Breast epithelium (tissue), 4 donors: Measurements from ENCODE around the gene RASEF. TPM values are rescaled to one million over a fixed set of nuclear protein-coding genes. Genes with fewer than 3 reads are reported as not detected.

ENCODE experiments used
- DNase-seq, 2 donors: peaks; one replicate each; pipeline ENCODE4 v3.0.0-alpha.2; 2019; ENCODE audit warnings: low spot score in 2 of 2
- H3K27ac ChIP-seq, 2 donors: fragments of 200-600 bp; sonication (generic) in 1 of 2; one replicate each; pipeline ENCODE4 v1.5.1; 2016 to 2019; ENCODE audit warnings: mild to moderate bottlenecking in 1 of 2
- H3K27me3 ChIP-seq, 2 donors: fragments of 200-600 bp; sonication (generic) in 1 of 2; one replicate each; pipeline versions ENCODE4 v1.5.1 to v1.6.0; 2017 to 2019; ENCODE audit warnings: control low read depth in 1 of 2, mild to moderate bottlenecking in 1 of 2
- H3K36me3 ChIP-seq: fragments of 200-600 bp; one replicate; pipeline ENCODE4 v1.5.1; 2019
- H3K4me1 ChIP-seq, 2 donors: fragments of 200-600 bp; sonication (generic); one replicate each; pipeline ENCODE4 v1.5.1; 2016 to 2019; ENCODE audit warnings: control low read depth in 1 of 2
- H3K4me3 ChIP-seq, 3 donors: fragments of 200-600 bp; sonication (generic); 1 replicate in 2 of 3; 2 replicates in 1 of 3; pipeline ENCODE4 v1.5.1; 2016 to 2019; ENCODE audit warnings: mild to moderate bottlenecking in 3 of 3, moderate library complexity in 2 of 3
- H3K9me3 ChIP-seq, 2 donors: fragments of 200-600 bp; sonication (generic) in 1 of 2; one replicate each; pipeline ENCODE4 v1.5.1; 2016 to 2019; ENCODE audit warnings: control low read depth in 1 of 2
- POLR2A ChIP-seq: fragments of 450-650 bp; IDR thresholded peaks from one replicate; pipeline ENCODE4 v1.6.1; 2016; ENCODE audit warnings: antibody characterized with exemption, mild to moderate bottlenecking, moderate library complexity
- POLR2AphosphoS5 ChIP-seq, 3 donors: sonication (generic); formaldehyde crosslinking; IDR thresholded peaks; one replicate each; pipeline ENCODE4 v1.6.1; 2017; ENCODE audit warnings: antibody characterized with exemption in 3 of 3
- intact Hi-C: fragments of 100-400 bp; cut with DNase I; formaldehyde crosslinking; loops from one replicate; pipeline ENCODE4 v1.15.1; 2023; ENCODE audit warnings: low total_unique reads
- total RNA-seq, 3 donors: library from RNA; depleted of rRNA; stranded (reverse); fragments of >200 nt; gene quantifications; one replicate each; pipeline ENCODE4 v1.1.0, GENCODE V29; 2016
- TF ChIP-seq, protein P1 (sequence below), 3 donors: fragments of 450-650 bp; IDR thresholded peaks; one replicate each; pipeline ENCODE4 v1.5.1; 2016 to 2017; ENCODE audit warnings: antibody characterized with exemption in 3 of 3, mild to moderate bottlenecking in 3 of 3, moderate library complexity in 3 of 3

Gene RASEF
- total RNA-seq, 3 donors from 2014 or later = 39.3 to 50.1 TPM; not detected in 1

DNA sequence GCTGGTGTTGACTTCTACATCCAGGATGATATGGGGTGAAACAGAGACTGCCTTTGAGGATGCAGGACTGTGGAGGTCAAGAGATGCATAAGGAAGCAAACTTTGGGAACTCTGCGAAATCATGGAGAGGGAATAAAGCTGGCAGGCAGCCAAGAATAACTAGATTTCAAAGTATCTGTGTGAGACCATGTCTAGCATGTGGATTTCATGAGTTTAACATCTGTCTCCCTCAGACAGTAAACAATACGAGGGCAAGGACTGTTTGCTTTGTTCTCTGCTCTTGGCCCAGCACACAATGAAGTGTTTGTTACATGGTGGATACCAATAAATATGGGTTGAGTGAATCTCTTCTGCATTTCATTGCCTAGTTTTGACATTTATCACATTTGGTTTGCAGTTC lies 71.3 kb downstream of the RASEF start:
- Histone ChIP-seq H3K27ac (no peak overlapping the region), H3K4me1 (no peaks in the 10 kb centered on the region), H3K36me3 (no peaks in the 10 kb centered on the region), H3K27me3 (no peaks in the 10 kb centered on the region), H3K9me3 (no peaks in the 10 kb centered on the region), H3K4me3 (no peak overlapping the region)
- no peak for DNase-seq
- intact Hi-C loops = no loop called here
- no peak for TF ChIP-seq POLR2AphosphoS5 (IDR thresholded peaks at IDR 0.05)
- TF ChIP-seq, protein P1, sequence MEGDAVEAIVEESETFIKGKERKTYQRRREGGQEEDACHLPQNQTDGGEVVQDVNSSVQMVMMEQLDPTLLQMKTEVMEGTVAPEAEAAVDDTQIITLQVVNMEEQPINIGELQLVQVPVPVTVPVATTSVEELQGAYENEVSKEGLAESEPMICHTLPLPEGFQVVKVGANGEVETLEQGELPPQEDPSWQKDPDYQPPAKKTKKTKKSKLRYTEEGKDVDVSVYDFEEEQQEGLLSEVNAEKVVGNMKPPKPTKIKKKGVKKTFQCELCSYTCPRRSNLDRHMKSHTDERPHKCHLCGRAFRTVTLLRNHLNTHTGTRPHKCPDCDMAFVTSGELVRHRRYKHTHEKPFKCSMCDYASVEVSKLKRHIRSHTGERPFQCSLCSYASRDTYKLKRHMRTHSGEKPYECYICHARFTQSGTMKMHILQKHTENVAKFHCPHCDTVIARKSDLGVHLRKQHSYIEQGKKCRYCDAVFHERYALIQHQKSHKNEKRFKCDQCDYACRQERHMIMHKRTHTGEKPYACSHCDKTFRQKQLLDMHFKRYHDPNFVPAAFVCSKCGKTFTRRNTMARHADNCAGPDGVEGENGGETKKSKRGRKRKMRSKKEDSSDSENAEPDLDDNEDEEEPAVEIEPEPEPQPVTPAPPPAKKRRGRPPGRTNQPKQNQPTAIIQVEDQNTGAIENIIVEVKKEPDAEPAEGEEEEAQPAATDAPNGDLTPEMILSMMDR (IDR thresholded peaks at IDR 0.05) = no peak
- TF ChIP-seq POLR2A = no peak

DNA sequence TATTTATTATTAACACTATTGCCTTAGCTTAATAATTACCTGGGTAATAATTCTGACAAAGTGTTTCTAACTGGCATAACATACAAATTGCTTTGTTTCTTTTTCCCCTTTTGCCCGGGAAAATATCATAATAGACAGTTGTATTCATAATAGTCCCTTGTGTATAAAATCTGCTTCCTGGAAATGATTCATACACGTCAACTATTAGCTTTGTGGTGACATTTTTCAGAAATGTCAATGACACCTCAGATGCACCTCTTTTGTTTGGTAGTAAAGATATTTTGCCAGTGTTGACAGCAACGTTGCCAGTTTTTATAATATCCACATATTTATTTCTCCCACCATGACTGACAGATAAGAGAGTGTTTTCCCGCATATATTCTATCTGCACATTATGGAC lies 73.0 kb downstream of the RASEF start:
- Histone ChIP-seq H3K36me3 (no peaks in the 10 kb centered on the region), H3K27me3 (no peaks in the 10 kb centered on the region), H3K4me1 (no peaks in the 10 kb centered on the region), H3K27ac (no peak overlapping the region), H3K4me3 (no peak overlapping the region), H3K9me3 (no peaks in the 10 kb centered on the region)
- intact Hi-C loops = no loop called here
- DNase-seq = no peak
- TF ChIP-seq, protein P1 (IDR thresholded peaks at IDR 0.05) = no peak
- TF ChIP-seq POLR2AphosphoS5 (IDR thresholded peaks at IDR 0.05) (no peak), POLR2A (no peak)

DNA sequence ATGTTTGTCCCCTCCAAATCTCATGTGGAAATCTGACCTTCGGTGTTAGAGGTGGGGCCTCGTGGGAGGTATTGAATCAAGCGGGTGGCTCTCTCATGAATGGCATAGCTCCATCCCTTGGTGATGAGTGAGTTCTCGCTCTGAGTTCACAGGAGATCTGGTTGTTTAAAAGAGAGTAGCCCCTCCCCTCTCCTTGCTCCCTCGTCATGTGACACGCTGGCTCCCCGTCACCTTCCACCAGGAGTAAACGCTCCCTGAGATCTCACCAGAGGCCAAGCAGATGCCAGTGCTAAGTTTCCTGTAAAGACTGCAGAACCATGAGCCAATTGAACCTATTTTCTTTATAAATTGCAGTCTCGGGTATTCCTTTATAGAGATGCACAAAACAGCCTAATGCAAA lies 74.5 kb downstream of the RASEF start:
- intact Hi-C loops = no loop called here
- Histone ChIP-seq H3K36me3 (no peaks in the 10 kb centered on the region), H3K27me3 (no peaks in the 10 kb centered on the region), H3K4me1 (no peaks in the 10 kb centered on the region), H3K27ac (no peak overlapping the region), H3K9me3 (no peaks in the 10 kb centered on the region), H3K4me3 (no peak overlapping the region)
- no peak for DNase-seq
- TF ChIP-seq, protein P1 (IDR thresholded peaks at IDR 0.05) = no peak
- TF ChIP-seq POLR2AphosphoS5 (IDR thresholded peaks at IDR 0.05) (no peak), POLR2A (no peak)

DNA sequence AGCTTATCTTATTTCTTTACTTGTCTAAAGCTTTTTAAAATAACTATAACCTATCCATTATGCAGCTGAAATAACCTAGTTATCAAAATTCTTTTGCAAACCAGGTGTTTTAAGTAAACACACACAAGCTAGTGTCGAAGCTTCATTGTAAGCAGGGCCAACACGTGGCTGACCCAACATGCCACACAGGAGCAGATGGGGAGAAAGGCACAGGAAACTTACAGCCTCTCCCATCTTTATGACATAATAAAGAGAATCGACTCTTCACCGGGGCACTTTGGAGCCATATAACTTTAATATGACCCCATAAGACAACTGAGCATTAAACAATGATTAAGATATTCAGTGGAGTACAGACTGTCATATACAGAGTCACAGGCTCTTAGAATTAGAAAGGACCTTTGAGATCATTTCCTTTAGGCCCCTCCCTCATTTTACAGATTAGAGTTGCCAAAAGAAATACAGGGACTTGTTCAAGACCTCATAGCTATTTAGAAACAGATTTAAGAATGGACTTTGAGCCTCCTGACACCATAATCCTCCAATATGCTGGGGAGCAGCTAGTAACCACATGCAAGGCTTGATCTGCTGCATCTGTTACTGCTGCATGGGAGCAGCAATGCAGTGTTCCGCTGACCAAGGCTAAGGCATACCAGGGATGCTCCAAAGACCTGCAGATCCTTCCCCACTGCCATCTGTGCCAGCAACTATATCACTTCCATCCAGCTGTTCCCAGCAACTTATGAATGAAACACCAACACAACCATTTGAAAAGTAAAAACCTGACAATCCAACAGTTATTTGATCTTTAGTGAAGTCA lies 75.4 kb downstream of the RASEF start:
- no peak overlapping the region for H3K4me3 ChIP-seq
- TF ChIP-seq POLR2AphosphoS5 (IDR thresholded peaks at IDR 0.05) (no peak), POLR2A (no peak)
- TF ChIP-seq, protein P1 (IDR thresholded peaks at IDR 0.05) = no peak
- no peak for DNase-seq
- H3K27me3 ChIP-seq = no peaks in the 10 kb centered on the region
- intact Hi-C loops = no loop called here
- no peaks in the 10 kb centered on the region for H3K36me3 ChIP-seq
- H3K27ac ChIP-seq = no peak overlapping the region
- H3K4me1 ChIP-seq = no peaks in the 10 kb centered on the region
- no peaks in the 10 kb centered on the region for H3K9me3 ChIP-seq

DNA sequence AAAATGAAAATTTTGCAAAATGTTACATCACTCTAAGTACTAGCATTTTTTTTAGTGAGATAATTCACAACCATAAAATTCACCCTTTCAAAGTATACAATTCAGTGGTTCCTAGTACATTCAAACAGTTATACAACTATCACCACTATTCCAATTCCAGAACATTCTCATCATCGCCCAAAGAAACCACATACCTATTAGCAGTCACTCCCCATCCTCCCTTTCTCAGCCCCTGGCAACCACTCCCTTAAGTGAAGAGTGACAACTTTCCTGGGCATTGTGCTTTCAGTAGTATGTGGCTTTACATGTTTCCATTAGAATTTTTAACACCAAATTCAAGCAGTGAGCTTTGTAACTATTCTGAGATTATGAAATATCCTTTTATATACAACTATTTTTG lies 81.4 kb downstream of the RASEF start:
- TF ChIP-seq, protein P1 (IDR thresholded peaks at IDR 0.05) = no peak
- no peak for TF ChIP-seq POLR2A
- no peak for TF ChIP-seq POLR2AphosphoS5 (IDR thresholded peaks at IDR 0.05)
- intact Hi-C loops = no loop called here
- no peaks in the 10 kb centered on the region for H3K4me1 ChIP-seq

More for the DNA sequence above, 81.4 kb downstream of the RASEF start:
- H3K27ac ChIP-seq = no peak overlapping the region
- no peaks in the 10 kb centered on the region for H3K36me3 ChIP-seq
- no peaks in the 10 kb centered on the region for H3K9me3 ChIP-seq
- H3K4me3 ChIP-seq = no peak overlapping the region
- H3K27me3 ChIP-seq = no peaks in the 10 kb centered on the region
- no peak for DNase-seq
